Neuron (in vitro differentiated cells): Measurements from ENCODE around the gene AANAT.

Source experiments
- H2AFZ ChIP-seq: one replicate; pipeline ENCODE4 v1.6.1; 2013; ENCODE audit warnings: low read depth, mild to moderate bottlenecking, inconsistent platforms, low read length, moderate library complexity
- H3K27me3 ChIP-seq: one replicate; pipeline ENCODE4 v1.6.1; 2013; ENCODE audit warnings: low read length; ENCODE audit not compliant: insufficient read depth
- H3K36me3 ChIP-seq: one replicate; pipeline ENCODE4 v1.6.1; 2013; ENCODE audit warnings: low read length; ENCODE audit not compliant: insufficient read depth
- H3K4me1 ChIP-seq: one replicate; pipeline ENCODE4 v1.6.1; 2013; ENCODE audit warnings: low read length; ENCODE audit not compliant: insufficient read depth
- H3K4me3 ChIP-seq: 2 replicates; pipeline ENCODE4 v1.5.1; 2013; ENCODE audit warnings: mild to moderate bottlenecking, low read length, moderate library complexity
- H3K9me3 ChIP-seq: one replicate; pipeline ENCODE4 v1.6.1; 2013; ENCODE audit warnings: low read length

The AANAT gene

DNA sequence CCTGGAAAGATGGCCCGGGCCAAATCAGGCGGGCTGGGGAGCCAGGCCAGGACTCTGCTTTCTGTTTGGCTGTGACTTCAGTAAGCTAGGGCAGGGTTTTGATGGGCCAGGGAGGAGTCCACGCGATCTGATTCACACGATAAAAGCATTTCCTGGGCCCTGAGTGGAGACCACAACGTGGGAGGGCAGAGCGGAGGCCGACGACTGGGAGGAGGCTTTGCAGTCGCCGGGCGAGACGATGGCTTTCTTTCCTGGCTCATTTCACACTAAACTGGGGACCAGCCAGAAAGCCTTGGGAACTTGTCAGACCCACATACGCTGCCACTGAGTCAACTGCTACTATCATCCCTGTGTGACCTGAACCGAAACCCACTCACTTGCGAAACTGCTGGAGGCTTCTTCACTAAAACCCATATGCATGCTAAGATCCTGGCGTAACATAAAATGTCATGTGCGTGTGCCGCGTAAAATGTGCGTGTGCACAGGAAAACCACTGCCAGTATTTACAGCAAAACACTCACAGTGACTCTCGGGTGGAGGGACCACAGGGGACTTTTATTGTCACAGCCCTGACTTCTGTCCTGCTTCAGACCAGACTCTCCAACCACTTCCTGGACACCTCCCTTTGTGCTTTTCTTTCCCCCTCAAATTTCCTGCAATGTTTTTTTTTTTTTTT, 48.0 kb downstream of the AANAT start:
- Histone ChIP-seq H3K4me1 (no peaks in the 10 kb centered on the region), H2AFZ (no peak overlapping the region), H3K36me3 (no peaks in the 10 kb centered on the region), H3K27me3 (peaks cover 14% of the 10 kb centered on the region), H3K9me3 (no peaks in the 10 kb centered on the region), H3K4me3 (no peak overlapping the region)

DNA sequence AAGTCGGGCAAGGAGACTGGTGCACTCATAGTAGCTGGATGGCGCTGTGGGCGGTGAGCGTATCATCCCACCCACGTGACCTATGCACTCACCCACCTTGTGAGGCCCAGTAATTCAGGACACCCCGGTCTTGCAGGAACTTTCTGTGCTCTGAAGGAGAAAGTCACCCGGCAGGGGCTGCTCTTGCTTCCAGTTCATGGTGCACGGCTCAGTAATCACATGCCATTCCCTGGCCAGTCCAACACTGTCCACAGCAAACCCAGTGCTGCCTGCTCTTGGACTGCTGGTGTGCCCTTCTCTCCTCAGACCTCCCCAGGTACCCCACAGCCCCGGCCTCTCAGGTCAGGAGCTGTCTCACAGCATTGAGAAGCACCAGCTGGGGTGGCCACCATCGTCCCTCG, 50.2 kb downstream of the AANAT start:
- no peaks in the 10 kb centered on the region for H3K36me3 ChIP-seq
- H3K4me3 ChIP-seq, result no peak overlapping the region
- H2AFZ ChIP-seq, result no peak overlapping the region
- no peaks in the 10 kb centered on the region for H3K4me1 ChIP-seq
- H3K9me3 ChIP-seq, result no peaks in the 10 kb centered on the region
- H3K27me3 ChIP-seq, result peaks cover 27% of the 10 kb centered on the region

DNA sequence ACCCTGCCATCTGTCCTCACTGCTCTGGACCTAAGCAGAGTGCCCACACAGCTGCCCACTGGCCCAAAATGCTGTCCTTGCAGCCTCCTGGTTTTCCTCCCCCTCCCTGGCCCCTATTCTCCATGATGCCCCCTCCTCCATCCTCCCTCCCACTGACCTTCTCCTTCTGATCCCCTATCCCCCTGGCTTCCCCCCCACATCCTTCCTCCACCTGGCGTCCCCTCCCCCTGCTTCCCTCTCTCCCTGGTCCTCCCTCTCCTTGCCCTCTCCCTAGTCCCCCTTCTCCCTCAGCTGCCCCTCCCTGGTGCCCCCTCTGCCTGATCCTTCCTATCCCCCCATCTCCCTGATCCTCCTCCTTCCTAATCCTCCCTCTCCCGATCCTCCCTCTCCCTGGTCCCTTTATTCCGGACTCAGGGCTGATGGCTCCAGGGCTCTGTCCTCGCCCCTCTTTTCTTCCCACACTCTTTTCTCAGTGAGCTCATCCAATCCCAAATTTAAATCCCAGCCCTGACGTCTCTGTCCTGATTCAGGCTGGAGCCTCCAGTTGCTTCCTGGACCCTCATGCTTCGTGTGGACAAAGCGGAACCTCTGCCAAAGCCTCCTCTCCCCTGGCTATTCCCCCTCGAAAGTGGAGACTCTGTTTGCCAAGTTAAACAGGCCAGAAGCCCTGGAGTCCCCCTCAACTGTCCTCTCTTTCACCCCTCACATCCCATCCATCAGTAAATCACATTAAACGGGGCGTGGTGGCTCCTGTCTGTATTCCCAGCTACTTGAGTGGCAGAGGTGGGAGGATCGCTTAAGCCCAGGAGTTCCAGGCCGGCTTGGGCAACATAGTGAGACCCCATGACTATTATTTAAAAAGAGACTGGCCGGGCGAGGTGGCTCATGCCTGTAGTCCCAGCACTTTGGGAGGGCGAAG, 51.9 kb downstream of the AANAT start:
- Histone ChIP-seq H3K27me3 (peaks cover 22% of the 10 kb centered on the region), H2AFZ (no peak overlapping the region), H3K36me3 (no peaks in the 10 kb centered on the region), H3K4me3 (no peak overlapping the region), H3K9me3 (no peaks in the 10 kb centered on the region), H3K4me1 (peaks cover 2% of the 10 kb centered on the region)
